CD4-positive, alpha-beta T cell treated with Interleukin-17A for 1 hour (primary cell): ENCODE data around the gene COG5.

Source experiments
- DNase-seq: peaks from one replicate; pipeline ENCODE4 v3.0.0-alpha.2; 2020

Gene COG5

GRCh38 chr7:107387573-107388219 lies 176.0 kb downstream of the COG5 start:
- DNase-seq: no peak

GRCh38 chr7:107387128-107387527 lies 176.6 kb downstream of the COG5 start:
- no peak for DNase-seq

- DNase-seq: no peak
Observed at GRCh38 chr7:107386548-107387102, 177.1 kb downstream of the COG5 start.

- no peak for DNase-seq
Observed at GRCh38 chr7:107384025-107384424, 179.7 kb downstream of the COG5 start.

GRCh38 chr7:107383203-107383602 lies 180.5 kb downstream of the COG5 start:
- DNase-seq: no peak

- DNase-seq: no peak
Observed at GRCh38 chr7:107381453-107381852, 182.3 kb downstream of the COG5 start.

- DNase-seq: no peak
Observed at GRCh38 chr7:107373354-107373753, 190.4 kb downstream of the COG5 start.

- DNase-seq: no peak
Observed at GRCh38 chr7:107372298-107372697, 191.4 kb downstream of the COG5 start.

GRCh38 chr7:107370816-107371215 lies 192.9 kb downstream of the COG5 start:
- DNase-seq: no peak

GRCh38 chr7:107364787-107365186 lies 198.9 kb downstream of the COG5 start:
- DNase-seq: no peak

- DNase-seq: no peak
Observed at GRCh38 chr7:107359520-107360316, 204.0 kb downstream of the COG5 start.

GRCh38 chr7:107355616-107356015 lies 208.1 kb downstream of the COG5 start:
- DNase-seq: no peak

- no peak for DNase-seq
Observed at GRCh38 chr7:107354640-107355039, 209.1 kb downstream of the COG5 start.

- no peak for DNase-seq
Observed at GRCh38 chr7:107353701-107354100, 210.0 kb downstream of the COG5 start.

GRCh38 chr7:107345898-107346297 lies 217.8 kb downstream of the COG5 start:
- DNase-seq: no peak

GRCh38 chr7:107344799-107345198 lies 218.9 kb downstream of the COG5 start:
- no peak for DNase-seq

GRCh38 chr7:107344286-107344685 lies 219.4 kb downstream of the COG5 start:
- no peak for DNase-seq

- DNase-seq: no peak
Observed at GRCh38 chr7:107338080-107338479, 225.6 kb downstream of the COG5 start.

- DNase-seq: no peak
Observed at GRCh38 chr7:107332488-107333269, 231.0 kb downstream of the COG5 start.

GRCh38 chr7:107330478-107330877 lies 233.2 kb downstream of the COG5 start:
- no peak for DNase-seq

- DNase-seq: no peak
Observed at GRCh38 chr7:107327986-107328569, 235.6 kb downstream of the COG5 start.

- DNase-seq: no peak
Observed at GRCh38 chr7:107326061-107326460, 237.7 kb downstream of the COG5 start.

- no peak for DNase-seq
Observed at GRCh38 chr7:107322015-107322414, 241.7 kb downstream of the COG5 start.
